IPS-NIHi7 (cell line): ENCODE results near the gene PDCD6IP.
"Not testable (repeated sequence)": the region's sequence is repeated elsewhere in the genome, so short reads cannot be mapped to it uniquely, and the experiment has no call there.

Source experiments
- DNase-seq: peaks from one replicate; pipeline ENCODE4 v3.0.0; 2012; ENCODE audit warnings: mixed read lengths; ENCODE audit errors: extremely low spot score

The PDCD6IP gene, protein sequence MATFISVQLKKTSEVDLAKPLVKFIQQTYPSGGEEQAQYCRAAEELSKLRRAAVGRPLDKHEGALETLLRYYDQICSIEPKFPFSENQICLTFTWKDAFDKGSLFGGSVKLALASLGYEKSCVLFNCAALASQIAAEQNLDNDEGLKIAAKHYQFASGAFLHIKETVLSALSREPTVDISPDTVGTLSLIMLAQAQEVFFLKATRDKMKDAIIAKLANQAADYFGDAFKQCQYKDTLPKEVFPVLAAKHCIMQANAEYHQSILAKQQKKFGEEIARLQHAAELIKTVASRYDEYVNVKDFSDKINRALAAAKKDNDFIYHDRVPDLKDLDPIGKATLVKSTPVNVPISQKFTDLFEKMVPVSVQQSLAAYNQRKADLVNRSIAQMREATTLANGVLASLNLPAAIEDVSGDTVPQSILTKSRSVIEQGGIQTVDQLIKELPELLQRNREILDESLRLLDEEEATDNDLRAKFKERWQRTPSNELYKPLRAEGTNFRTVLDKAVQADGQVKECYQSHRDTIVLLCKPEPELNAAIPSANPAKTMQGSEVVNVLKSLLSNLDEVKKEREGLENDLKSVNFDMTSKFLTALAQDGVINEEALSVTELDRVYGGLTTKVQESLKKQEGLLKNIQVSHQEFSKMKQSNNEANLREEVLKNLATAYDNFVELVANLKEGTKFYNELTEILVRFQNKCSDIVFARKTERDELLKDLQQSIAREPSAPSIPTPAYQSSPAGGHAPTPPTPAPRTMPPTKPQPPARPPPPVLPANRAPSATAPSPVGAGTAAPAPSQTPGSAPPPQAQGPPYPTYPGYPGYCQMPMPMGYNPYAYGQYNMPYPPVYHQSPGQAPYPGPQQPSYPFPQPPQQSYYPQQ

DNA sequence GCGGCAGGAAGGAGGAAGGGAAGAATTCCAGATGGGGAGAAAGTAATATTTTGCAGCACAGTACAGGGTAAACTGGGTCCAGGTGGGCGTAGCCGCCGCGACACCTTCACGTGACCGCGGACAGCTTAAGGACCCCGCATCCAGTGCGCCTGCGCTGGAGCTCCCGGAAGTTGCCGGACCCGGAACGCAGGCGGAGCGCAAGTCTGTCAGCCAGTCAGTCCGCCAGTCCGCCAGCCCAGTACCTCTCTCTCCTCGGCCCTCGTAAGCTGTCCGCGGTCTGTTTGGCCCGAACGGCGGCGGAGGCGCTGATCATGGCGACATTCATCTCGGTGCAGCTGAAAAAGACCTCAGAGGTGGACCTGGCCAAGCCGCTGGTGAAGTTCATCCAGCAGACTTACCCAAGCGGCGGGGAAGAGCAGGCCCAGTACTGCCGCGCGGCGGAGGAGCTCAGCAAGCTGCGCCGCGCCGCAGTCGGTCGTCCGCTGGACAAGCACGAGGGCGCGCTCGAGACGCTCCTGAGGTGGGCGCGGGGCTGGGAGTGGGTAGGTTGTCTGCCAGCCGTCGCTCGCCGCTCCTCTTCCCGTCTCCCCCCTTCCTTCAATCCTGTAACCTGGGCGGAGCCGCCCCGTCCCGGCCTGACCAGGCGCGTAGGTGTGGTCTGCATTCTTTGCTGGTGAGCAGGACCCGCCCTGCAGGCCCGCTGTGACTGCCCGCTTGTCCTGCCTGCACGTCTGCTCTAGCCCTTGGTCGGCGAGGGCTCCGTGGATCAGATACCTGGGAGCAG, at the start of gene PDCD6IP:
Gene PDCD6IP, plus strand, starts transcription at position 213 of the 784 bp plus-strand sequence. Its CDS starts 99 bp downstream, at position 312.
- DNase-seq, result peak; percentile 95

DNA sequence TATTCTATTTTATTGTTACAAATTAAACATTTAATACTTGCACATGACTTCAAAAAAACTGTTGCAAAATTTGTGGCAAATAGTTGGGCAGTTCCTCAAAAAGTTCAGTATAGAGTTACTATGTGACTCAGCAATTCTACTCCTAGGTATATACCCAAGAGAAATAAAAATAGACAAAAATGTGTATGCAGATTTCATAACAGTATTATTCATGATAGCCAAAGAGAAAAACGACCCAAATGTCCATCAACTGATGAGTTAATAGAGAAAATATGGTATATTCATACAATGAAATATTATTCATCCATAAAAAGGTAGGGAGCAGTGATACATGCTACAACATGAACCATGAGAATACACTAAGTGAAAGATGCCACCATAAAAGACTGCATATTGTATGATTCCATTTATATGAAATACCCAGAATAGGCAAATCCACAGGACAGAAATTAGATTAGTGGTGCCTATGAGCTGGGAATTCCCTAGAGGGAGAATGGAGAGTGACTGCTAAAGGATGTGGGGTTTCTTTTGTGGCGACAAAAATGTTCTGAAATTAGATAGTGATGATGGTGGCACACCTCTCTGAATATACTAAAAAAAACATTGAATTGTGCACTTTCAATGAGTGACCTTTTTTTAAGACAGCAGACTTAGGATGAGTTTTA, 48.8 kb upstream of the PDCD6IP start:
- no peak for DNase-seq

DNA sequence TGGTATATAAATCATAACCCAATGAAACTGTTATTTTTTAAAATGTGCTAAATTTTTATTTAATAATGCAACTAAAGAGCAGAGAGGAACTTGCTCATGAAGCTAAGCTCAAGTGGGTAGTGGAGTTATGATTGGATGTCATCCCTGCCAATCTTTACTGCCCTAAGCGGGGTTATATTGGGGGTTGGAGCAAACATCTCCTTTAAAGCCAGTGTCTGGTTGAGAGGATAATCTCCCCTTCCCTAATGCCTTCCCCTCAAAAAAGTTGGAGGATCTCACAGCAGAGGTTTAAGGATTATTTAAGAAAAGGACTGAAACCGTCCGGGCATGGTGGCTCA, 48.2 kb upstream of the PDCD6IP start:
- DNase-seq, result no peak

DNA sequence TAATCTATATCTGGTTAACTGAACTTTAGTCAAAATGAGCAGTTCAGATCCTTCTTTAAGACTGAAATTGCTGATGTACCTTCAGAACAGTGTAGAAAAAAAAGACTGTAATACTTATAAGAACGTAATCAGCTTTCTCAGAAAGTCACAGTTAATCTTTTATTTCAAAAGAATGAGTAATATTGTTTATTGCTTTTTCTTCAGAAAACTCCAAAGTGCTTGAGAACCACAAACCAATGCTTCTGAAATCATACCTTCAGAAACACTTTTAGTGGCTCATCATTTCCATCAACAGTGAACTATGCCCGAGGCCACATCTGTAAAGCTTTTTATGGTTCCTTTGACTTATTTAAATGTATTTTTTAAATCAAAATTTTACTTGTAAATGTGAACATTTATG, 47.1 kb upstream of the PDCD6IP start:
- no peak for DNase-seq

DNA sequence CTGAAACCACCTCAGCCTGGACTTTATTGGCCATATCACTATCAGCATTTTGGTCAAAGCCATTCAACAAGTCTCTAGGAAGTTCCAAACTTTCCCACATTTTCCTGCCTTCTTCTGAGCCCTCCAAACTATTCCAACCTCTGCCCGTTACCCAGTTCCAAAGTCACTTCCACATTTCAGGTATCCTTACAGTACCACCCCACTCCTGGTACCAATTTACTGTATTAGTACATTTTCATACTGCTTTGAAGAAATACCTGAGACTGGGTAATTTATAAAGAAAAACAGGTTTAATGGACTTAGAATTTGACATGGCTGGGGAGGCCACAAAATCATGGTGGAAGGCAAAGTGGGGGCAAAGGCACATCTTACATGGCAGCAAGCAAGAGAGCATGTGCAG, 44.0 kb upstream of the PDCD6IP start:
- not testable (repeated sequence) for DNase-seq

DNA sequence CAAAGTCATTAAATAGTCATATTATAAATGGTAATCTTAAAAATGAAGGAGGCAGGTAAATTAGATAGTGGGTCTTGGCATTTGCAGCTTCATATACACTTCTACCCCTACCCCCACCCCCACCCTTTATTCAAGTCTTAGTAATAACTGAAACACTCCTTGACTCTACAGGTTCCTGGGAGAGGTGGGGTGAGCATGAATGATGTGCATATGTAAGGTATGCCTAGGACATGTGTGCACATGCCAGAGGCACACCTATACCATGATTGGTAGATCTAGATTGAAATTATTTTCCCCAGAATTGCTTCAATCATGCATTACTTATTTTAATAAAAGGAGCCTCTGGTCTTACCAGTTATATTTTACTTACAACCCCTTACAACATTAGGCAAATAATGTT, 40.1 kb upstream of the PDCD6IP start:
- DNase-seq, result no peak

DNA sequence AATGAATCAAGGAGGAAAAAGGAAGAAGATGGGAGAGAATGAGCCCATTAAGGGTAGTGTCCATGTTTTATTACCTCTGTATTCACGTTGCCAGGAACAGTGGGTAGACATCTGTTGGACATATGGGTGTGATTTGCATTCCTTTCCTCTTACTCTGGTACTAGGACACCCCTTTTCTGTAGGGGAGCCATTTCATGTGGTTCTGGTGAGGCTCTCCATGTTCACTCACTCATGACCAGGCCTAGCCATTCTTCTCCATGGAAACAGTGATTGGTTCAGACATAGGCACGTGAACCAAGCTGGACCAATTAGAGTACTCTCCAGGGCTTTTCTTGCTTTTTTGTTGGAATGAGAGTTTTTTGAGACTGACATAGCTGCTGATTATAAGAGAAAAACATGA, 39.6 kb upstream of the PDCD6IP start:
- no peak for DNase-seq

DNA sequence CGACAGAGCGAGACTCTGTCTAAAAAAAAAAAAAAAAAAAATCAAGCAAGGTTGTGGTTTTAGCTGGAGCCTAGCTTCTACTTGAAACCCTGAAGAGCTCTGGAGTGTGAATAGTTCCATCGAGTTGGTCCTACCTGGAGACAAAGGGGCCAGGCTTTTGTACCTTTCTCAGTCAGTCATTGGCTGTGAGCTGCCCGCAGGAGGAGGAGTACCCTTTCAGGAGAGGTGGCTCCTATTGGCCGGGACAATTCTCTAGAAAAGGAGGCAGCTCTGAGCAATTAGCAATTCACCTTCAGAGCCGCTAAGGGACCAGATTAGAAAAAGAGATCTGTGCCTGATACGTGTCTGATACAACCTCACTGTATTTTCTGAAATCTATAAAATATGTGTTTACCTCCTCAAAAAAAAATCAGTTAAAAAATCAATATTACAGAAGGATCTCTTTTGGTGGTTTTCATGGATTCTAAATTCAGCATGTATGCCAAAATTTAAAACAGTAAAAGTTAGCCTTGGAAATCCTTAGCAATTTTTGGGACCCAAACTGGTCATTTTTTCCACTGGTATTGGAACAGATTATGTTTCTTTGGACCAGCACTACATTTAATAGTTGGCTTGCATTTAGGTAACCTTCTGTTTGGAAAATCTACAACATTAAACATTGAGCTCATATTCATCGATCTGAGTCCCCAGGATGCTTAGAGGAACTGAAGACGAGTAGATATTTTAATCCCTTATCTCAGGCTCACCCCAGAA, 29.7 kb upstream of the PDCD6IP start:
- DNase-seq, result no peak

DNA sequence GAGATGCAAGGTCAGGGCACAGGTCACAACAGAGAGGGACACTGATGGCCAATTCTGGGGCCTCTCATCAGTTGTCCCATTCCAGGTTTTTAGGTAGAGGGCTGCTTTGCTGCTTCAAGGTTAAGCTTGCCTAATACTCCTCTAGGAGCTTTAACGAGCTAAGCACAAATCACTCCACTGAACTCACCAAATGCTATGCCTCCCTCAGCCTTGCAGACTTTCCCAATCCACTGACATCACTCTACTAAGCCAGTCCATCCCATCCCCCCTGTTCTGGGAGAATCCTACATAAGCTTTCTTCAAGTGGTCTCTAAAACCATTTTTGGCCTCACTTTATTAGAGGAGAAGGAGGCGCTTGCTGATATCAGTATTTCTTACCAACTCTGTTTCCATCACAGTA, 24.8 kb upstream of the PDCD6IP start:
- DNase-seq, result no peak

DNA sequence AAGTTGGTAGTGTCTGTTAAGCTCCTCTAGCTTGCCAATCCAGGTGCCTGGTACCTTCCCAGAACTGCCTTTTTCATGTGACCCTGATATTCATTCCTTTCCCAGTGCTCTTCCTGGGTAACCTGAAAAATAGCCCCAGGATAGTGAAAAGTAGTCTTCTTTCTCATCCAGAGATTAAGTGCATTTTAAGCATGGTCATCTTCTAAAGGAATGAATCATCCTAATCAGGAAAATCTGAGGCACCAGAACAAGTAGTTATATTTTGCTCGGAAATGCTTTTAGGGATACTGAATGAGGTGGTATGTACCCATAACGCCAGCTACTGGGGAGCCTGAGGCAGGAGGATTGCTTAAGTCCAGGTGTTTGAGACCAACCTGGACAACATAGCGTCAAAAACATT, 23.1 kb upstream of the PDCD6IP start:
- DNase-seq, result no peak

DNA sequence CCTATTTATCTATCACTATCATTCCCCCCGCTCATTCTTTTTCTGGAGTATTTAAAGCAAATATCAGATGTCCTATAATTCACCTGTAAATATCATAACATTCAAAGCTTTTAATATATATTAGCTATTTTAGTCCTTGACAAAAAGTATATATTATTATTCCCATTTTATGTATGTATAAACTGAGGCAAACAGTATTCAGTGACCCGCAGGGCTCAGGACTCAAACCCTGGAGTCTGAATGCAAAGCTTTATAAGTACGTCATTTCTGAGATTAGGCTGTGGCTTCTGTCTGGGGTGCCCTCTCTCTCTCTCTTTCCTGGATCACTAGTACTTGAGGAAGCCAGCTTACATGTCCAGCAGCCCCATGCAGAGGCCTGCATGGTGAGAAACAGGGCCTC, 20.4 kb upstream of the PDCD6IP start:
- no peak for DNase-seq

DNA sequence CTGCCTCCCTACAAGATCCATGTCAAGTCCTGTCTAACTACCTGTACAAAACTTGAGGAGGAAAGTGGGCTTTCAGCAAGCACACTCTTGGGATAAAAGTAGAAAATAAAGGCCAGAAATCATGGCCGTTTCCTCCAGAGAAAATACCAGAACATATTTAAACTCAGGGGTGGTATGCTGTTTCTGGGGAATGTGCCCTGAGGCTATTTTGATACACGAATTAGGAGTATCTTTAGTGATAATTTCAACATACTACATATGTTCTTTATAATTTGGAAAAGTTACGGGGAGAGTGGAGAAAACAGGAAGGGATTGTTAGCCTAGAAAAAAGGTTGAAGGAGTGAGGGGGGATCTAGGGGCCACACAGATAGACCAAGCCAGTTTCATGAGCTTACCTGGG, 18.7 kb upstream of the PDCD6IP start:
- no peak for DNase-seq

DNA sequence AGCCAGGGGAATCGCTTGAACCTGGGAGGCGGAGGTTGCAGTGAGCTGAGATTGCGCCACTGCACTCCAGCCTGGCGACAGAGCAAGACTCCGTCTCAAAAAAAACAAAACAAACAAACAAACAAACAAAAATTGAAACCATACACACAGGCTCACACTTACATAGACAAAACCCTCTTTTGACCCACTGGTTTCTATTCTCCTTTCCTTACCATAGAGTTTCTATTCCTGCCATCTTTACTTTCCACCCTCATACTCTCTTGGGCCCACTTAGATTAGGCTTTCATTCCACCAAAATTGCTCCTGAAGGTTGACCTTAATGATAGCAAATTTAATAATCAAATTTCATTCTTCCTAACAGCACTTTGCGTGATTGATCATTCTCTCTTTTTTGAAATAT, 17.0 kb upstream of the PDCD6IP start:
- not testable (repeated sequence) for DNase-seq

DNA sequence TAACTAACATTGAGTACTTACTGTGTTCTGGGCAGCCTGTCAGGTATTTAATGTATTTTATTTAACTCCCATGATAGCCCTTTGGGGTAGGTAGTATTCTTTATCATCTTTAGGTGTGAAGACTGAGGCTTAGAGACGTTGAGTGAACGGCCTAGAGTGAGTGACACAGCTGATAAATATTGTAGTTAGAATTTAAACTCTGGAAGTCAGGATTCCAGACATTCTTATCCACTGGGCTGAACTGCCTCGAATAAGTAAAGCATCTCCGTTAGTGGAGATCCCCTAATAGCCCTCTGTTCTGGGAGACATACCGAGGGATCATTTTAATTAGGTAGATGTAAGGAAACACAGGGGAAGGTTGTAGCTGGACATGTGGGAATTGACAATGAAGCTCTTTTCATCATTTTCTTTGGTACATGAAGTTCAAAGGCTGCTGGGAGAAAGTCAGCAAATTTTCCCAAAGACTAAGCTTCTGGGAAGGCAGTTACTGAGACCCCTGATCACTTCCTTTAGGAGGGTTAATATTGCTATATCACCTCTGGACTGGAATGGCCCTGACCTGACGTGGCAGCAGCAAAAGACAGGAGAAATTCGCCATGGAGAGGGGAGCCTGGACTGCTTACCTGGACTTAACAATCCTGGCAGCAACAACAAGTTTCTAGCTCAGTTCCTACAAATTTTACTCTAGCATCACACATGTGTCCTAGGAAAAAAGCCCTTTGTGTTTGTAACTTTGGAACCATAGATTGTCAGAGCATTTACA, 11.7 kb upstream of the PDCD6IP start:
- no peak for DNase-seq

DNA sequence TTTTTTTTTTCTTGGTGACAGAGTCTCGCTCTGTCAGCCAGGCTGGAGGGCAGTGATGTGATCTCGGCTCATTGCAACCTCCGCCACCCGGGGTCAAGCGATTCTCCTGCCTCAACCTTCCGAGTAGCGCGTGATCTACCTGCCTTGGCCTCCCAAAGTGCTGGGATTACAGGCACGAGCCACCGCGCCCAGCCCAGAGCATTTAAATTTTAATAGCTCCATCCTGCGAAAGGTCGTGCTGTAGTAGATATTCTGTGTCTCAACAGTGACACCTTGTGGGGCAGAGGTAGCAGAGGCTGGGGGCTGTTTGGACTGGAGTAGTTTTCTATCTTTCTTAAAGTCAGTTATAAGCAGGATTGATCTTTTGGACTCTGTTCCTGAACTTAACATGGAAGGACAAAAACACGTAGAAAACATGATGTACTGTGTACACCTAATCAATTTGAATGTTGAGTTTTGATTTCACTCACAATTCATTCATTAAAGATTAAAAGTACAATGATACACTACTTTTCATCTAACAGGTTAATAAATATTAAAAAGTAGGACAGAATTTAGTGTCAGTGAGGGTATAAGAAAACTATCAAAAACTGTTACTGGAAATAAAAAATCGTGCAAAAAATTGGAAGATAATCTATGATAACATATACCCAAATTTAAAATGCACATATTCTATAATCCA, 11.0 kb upstream of the PDCD6IP start:
- DNase-seq, result peak; percentile 65

DNA sequence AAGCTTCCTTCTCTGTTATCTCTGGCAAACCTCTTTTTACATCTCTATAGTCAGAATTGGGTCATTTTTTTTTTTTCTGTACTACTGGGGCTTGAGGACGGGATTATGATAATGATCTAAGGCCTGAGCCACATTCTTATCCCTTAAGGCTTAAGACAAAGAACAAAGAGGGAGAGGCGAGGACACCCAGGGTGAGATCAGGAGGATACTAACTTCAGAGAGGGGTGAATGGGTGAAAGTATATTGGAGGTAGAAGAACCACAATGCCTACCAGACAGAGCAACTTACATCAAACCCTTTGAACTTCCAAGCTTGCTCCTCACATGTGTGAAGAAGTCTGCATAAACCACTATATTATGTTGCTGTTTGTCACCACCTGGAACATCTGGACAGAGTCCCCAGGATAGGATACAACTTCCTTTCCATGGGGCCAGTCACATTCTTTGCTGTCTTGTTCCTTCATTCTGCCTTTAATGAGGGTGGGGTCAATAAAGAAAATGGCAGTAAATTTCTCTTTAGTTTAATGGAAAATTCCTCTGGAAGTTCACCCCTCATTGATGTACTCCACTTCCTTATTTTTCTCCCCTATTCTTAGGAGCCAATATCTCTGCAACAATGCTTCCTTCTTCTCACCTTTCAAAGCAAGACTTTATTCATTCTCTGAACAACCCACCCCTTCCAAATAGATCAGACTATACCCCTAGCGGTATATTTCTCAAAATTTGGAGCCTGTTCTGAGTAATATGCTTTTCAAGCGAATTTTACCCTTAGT, 9.1 kb upstream of the PDCD6IP start:
- no peak for DNase-seq

DNA sequence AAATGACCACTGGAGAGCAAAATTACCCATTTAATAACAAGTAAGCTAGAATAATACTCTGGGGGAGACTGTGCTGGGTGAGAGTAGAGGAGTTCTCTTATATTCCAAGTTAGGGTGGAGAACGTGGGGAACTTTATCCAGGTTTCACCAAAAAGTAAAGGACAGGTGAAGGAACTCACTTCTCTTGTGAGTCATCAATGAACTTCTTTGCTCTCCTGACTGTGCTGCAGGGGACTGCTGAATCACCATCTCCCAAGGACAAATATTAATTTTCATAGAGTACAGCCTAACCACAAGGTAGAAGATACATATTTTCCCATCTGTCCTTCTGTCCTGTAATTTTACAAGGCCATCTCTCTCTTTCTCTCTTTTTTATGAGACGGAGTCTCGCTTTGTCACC, 8.3 kb upstream of the PDCD6IP start:
- DNase-seq, result no peak

DNA sequence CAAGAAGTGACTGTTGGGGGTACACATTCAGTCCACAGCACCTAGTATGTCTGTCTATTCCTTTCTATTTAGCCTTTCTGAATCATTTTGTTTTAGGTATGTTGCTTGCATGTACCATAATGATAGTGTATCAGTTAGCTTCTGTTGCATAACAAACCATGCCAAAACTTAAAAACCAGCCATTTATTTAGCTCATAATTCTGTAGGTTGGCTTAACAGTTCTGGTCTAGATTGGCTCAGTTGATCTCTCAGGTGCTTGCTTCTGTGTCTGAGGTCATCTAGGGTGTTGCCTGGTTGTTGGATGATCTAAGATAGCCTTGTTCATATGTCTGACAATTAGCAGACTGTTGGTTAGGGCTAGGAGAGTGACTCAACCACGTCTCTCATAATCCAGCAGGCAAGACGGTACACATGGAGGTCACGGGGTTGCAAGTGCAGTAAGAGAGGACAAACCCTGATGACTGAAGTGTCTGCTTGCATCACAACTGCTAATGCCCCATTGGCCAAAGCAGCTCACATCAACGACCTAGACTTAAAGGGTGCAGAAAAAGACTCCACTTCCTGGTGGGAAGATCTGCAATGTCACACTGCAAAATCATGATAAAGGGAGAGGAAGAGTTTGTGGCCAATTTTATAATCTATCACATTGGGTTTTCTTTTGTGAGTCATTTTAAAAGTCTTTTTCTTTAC, 6.8 kb upstream of the PDCD6IP start:
- DNase-seq, result no peak
